Activated T-helper 17 cell treated with anti-CD3 and anti-CD28 coated beads, Interleukin-2, amount 50 U/mL, for 72 hours (primary cell): Measurements from ENCODE around the gene LCE1E. TPM values are rescaled to one million over a fixed set of nuclear protein-coding genes. Genes with fewer than 3 reads are reported as not detected.

Experiments used
- ATAC-seq: fragments of 150-1000 bp; cut with Tn5 transposase; replicated peaks from 2 replicates; pipeline ENCODE4 v1.10.0; 2021; ENCODE audit warnings: mild to moderate bottlenecking, moderate library complexity
- H3K27ac Mint-ChIP-seq: one replicate; pipeline ENCODE4 v1.8.0; 2022; ENCODE audit warnings: mixed read lengths
- H3K27me3 Mint-ChIP-seq: one replicate; pipeline ENCODE4 v1.8.0; 2022; ENCODE audit warnings: mixed read lengths
- H3K36me3 Mint-ChIP-seq: one replicate; pipeline ENCODE4 v1.8.0; 2022; ENCODE audit warnings: low read depth, mild to moderate bottlenecking, mixed read lengths
- H3K4me1 Mint-ChIP-seq: one replicate; pipeline ENCODE4 v1.8.0; 2022; ENCODE audit warnings: mixed read lengths
- H3K4me3 Mint-ChIP-seq: one replicate; pipeline ENCODE4 v1.8.0; 2022; ENCODE audit warnings: mild to moderate bottlenecking, mixed read lengths
- H3K9me3 Mint-ChIP-seq: one replicate; pipeline ENCODE4 v1.8.0; 2022; ENCODE audit warnings: mixed read lengths
- total RNA-seq, 2 donors: library from RNA; stranded (reverse); gene quantifications; one replicate each; pipeline ENCODE4 v1.2.3, GENCODE V29; 2022

LCE1E gene
- total RNA-seq, 2 donors from 2014 or later, result not detected

GRCh38 chr1:152760551-152761190 lies 25.4 kb upstream of the LCE1E start:
- Mint-ChIP-seq H3K9me3 (no peaks in the 10 kb centered on the region), H3K27me3 (peaks cover 42% of the 10 kb centered on the region), H3K27ac (no peak overlapping the region), H3K4me1 (no peaks in the 10 kb centered on the region), H3K36me3 (no peaks in the 10 kb centered on the region), H3K4me3 (no peak overlapping the region)
- ATAC-seq, result no peak

GRCh38 chr1:152761609-152762213 lies 24.3 kb upstream of the LCE1E start:
- H3K4me1 Mint-ChIP-seq, result no peaks in the 10 kb centered on the region
- no peaks in the 10 kb centered on the region for H3K9me3 Mint-ChIP-seq
- H3K27me3 Mint-ChIP-seq, result peaks cover 32% of the 10 kb centered on the region
- H3K27ac Mint-ChIP-seq, result no peak overlapping the region
- no peak overlapping the region for H3K4me3 Mint-ChIP-seq
- no peak for ATAC-seq
- no peaks in the 10 kb centered on the region for H3K36me3 Mint-ChIP-seq

- Mint-ChIP-seq H3K27ac (no peak overlapping the region), H3K27me3 (peaks cover 14% of the 10 kb centered on the region), H3K4me1 (no peaks in the 10 kb centered on the region), H3K4me3 (no peak overlapping the region), H3K36me3 (no peaks in the 10 kb centered on the region), H3K9me3 (no peaks in the 10 kb centered on the region)
- ATAC-seq, result no peak
These were observed 17.1 kb upstream of the LCE1E start for GRCh38 chr1:152768847-152769533.

- no peak for ATAC-seq
These were observed 15.6 kb upstream of the LCE1E start for GRCh38 chr1:152770411-152770810.

GRCh38 chr1:152774875-152775274 lies 11.2 kb upstream of the LCE1E start, which contains the start of gene LCE1F:
LCE1F (plus strand) TSS chr1:152775140; CDS start chr1:152776372, 1,232 bp downstream.
- Mint-ChIP-seq H3K36me3 (no peaks in the 10 kb centered on the region), H3K27ac (no peak within 1 kb of the TSS), H3K9me3 (no peaks in the 10 kb centered on the region), H3K4me3 (no peak within 1 kb of the TSS), H3K27me3 (peaks cover 37% of the 10 kb centered on the region), H3K4me1 (no peaks in the 10 kb centered on the region)
- no peak for ATAC-seq

More at GRCh38 chr1:152770411-152770810, 15.6 kb upstream of the LCE1E start:
- Mint-ChIP-seq H3K4me3 (no peak overlapping the region), H3K27me3 (peaks cover 22% of the 10 kb centered on the region), H3K36me3 (no peaks in the 10 kb centered on the region), H3K9me3 (no peaks in the 10 kb centered on the region), H3K4me1 (no peaks in the 10 kb centered on the region), H3K27ac (no peak overlapping the region)

GRCh38 chr1:152776361-152776760 lies 9.7 kb upstream of the LCE1E start:
- Mint-ChIP-seq H3K27ac (no peak overlapping the region), H3K4me1 (no peaks in the 10 kb centered on the region), H3K27me3 (peaks cover 37% of the 10 kb centered on the region), H3K4me3 (no peak overlapping the region), H3K36me3 (no peaks in the 10 kb centered on the region), H3K9me3 (no peaks in the 10 kb centered on the region)
- no peak for ATAC-seq

- H3K9me3 Mint-ChIP-seq, result no peaks in the 10 kb centered on the region
- H3K36me3 Mint-ChIP-seq, result no peaks in the 10 kb centered on the region
- no peak overlapping the region for H3K4me3 Mint-ChIP-seq
- H3K27me3 Mint-ChIP-seq, result peaks cover 36% of the 10 kb centered on the region
- no peak overlapping the region for H3K27ac Mint-ChIP-seq
- no peaks in the 10 kb centered on the region for H3K4me1 Mint-ChIP-seq
- ATAC-seq, result no peak
These were observed 8.4 kb upstream of the LCE1E start for GRCh38 chr1:152777510-152778137.

GRCh38 chr1:152783095-152783494 lies 3.0 kb upstream of the LCE1E start:
- peak; percentile 73 for ATAC-seq
- Mint-ChIP-seq H3K27me3 (peaks cover 46% of the 10 kb centered on the region), H3K36me3 (no peaks in the 10 kb centered on the region), H3K27ac (no peak overlapping the region), H3K9me3 (no peaks in the 10 kb centered on the region), H3K4me3 (no peak overlapping the region), H3K4me1 (no peaks in the 10 kb centered on the region)

- Mint-ChIP-seq H3K27me3 (peaks cover 31% of the 10 kb centered on the region), H3K9me3 (no peaks in the 10 kb centered on the region), H3K27ac (no peak overlapping the region), H3K36me3 (no peaks in the 10 kb centered on the region), H3K4me3 (no peak overlapping the region), H3K4me1 (no peaks in the 10 kb centered on the region)
- no peak for ATAC-seq
These were observed 9.6 kb downstream of the LCE1E start for GRCh38 chr1:152795686-152796085.

- no peak within 1 kb of the TSS for H3K4me3 Mint-ChIP-seq
- H3K27ac Mint-ChIP-seq, result no peak within 1 kb of the TSS
- H3K9me3 Mint-ChIP-seq, result no peaks in the 10 kb centered on the region
- peaks cover 37% of the 10 kb centered on the region for H3K27me3 Mint-ChIP-seq
- no peaks in the 10 kb centered on the region for H3K4me1 Mint-ChIP-seq
- H3K36me3 Mint-ChIP-seq, result no peaks in the 10 kb centered on the region
- no peak for ATAC-seq
These were observed 10.4 kb downstream of the LCE1E start, which contains the start of gene LCE1D for GRCh38 chr1:152796421-152796820. LCE1D (plus strand) TSS chr1:152796721; CDS start chr1:152797795, 1,074 bp downstream.

- Mint-ChIP-seq H3K36me3 (no peaks in the 10 kb centered on the region), H3K27ac (no peak overlapping the region), H3K4me3 (no peak overlapping the region), H3K9me3 (no peaks in the 10 kb centered on the region), H3K4me1 (no peaks in the 10 kb centered on the region), H3K27me3 (peaks cover 38% of the 10 kb centered on the region)
- ATAC-seq, result no peak
These were observed 15.3 kb downstream of the LCE1E start for GRCh38 chr1:152801333-152801732.

- Mint-ChIP-seq H3K4me3 (no peak within 1 kb of the TSS), H3K36me3 (no peaks in the 10 kb centered on the region), H3K27me3 (peaks cover 23% of the 10 kb centered on the region), H3K27ac (no peak within 1 kb of the TSS), H3K9me3 (peaks cover 4% of the 10 kb centered on the region), H3K4me1 (no peaks in the 10 kb centered on the region)
- ATAC-seq, result no peak
These were observed 20.5 kb downstream of the LCE1E start, which contains the start of gene LCE1C for GRCh38 chr1:152806576-152806975. LCE1C (minus strand) TSS chr1:152806651; CDS start chr1:152805478, 1,173 bp downstream.

GRCh38 chr1:152811050-152811449 lies 25.0 kb downstream of the LCE1E start:
- Mint-ChIP-seq H3K4me3 (no peak overlapping the region), H3K9me3 (peaks cover 4% of the 10 kb centered on the region), H3K36me3 (no peaks in the 10 kb centered on the region), H3K27me3 (peaks cover 21% of the 10 kb centered on the region), H3K27ac (no peak overlapping the region), H3K4me1 (no peaks in the 10 kb centered on the region)
- ATAC-seq, result no peak

GRCh38 chr1:152811671-152812070 lies 25.6 kb downstream of the LCE1E start, which contains the start of gene LCE1B:
LCE1B (plus strand) TSS chr1:152811971; CDS start chr1:152812447, 476 bp downstream.
- no peak within 1 kb of the TSS for H3K27ac Mint-ChIP-seq
- H3K9me3 Mint-ChIP-seq, result peaks cover 4% of the 10 kb centered on the region
- H3K4me1 Mint-ChIP-seq, result no peaks in the 10 kb centered on the region
- H3K27me3 Mint-ChIP-seq, result peaks cover 21% of the 10 kb centered on the region
- ATAC-seq, result no peak
- no peak within 1 kb of the TSS for H3K4me3 Mint-ChIP-seq
- H3K36me3 Mint-ChIP-seq, result no peaks in the 10 kb centered on the region
